Measurements from ENCODE around the gene TMC5.
"Not testable (repeated sequence)": the region's sequence is repeated elsewhere in the genome, so short reads cannot be mapped to it uniquely, and the experiment has no call there.

The TMC5 gene

DNA sequence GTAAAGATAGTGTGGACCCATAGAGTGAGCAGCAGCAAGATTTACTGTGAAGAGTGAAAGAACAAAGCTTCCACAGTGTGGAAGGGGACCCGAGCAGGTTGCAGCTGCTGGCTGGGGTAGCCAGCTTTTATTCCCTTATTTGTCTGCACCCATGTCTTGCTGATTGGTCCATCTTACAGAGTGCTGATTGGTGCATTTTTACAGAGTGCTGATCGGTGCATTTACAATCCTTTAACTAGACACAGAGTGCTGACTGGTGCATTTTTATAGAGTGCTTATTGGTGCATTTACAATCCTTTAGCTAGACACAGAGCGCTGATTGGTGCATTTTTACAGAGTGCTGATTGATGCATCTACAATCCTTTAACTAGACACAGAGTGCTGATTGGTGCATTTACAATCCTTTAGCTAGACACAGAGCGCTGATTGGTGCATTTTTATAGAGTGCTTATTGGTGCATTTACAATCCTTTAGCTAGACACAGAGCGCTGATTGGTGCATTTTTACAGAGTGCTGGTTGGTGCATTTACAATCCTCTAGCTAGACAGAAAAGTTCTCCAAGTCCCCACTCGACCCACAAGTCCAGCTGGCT is 26.4 kb upstream of the TMC5 start:
- not testable (repeated sequence) for H3K4me3 Mint-ChIP-seq; H3K27ac Mint-ChIP-seq; H3K36me3 Mint-ChIP-seq (ENCODE audit: low read depth); H3K4me1 Mint-ChIP-seq (ENCODE audit: low read depth); H3K9me3 Mint-ChIP-seq
- peaks cover 19% of the 10 kb centered on the region for H3K27me3 Mint-ChIP-seq

DNA sequence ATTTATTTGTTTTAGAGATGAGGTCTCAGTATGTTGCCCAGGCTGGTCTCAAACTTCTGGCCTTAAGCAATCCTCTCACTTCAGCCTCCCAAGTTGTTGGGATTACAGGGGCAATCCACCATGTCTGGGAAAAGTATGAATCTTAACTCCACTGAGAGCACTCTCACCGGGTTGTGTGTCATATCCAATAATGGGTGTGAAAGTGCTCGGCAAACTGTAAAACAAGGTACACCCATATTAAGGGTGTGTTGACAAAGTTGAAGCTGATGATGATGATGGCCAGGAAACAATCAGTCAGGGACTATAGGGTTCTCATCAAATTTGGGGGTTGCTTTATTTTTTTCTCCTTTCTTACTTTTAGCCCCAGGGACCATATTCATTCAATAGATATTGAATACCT is 25.3 kb upstream of the TMC5 start:
- no peaks in the 10 kb centered on the region for H3K36me3 Mint-ChIP-seq (ENCODE audit: low read depth)
- no peak overlapping the region for H3K27ac Mint-ChIP-seq
- H3K27me3 Mint-ChIP-seq: peaks cover 23% of the 10 kb centered on the region
- H3K4me1 Mint-ChIP-seq (ENCODE audit: low read depth): no peaks in the 10 kb centered on the region
- H3K4me3 Mint-ChIP-seq: no peak overlapping the region
- H3K9me3 Mint-ChIP-seq: no peaks in the 10 kb centered on the region

DNA sequence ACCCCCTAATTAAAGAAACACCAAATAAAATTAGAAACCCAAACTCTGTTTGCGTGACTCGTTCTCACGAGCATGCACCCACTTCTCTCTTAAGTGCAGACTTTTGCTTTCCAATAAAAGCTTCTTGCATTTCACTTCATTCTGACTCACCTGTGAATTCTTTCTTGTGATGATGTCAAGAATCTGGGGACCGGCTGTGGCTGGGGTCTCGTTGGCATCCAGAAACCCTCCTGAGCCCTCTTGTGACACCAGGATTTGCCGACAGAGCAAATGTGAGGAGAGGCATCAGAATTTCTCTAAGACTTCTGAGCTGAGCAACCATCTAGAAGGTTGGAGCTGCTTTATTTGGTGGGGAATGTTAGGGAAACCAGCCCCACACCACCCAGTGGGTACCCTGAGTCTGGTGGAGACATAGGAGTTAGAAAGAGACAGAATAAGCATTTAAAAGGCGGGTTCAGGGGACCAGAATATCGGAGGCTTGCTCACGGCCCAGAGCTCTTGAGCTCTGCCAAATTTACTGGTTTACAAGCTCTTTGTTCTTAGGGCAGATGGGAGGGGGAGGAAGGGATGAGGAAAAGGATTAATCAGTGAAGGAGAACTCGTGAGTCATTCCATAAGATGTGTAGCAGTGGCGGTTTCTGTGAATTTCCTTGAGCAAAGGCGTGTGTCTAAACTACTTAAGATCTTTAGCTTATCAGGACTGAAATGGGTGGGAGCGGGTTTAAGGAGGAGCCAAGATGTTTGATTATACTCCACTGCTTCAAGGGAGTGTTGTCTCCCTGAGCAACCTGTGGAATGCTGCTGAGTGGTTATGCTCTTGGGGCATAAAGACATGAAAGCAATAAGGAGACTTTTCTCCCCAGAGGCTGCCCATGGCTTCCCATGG is 24.2 kb upstream of the TMC5 start:
- Mint-ChIP-seq H3K36me3 (ENCODE audit: low read depth) (no peaks in the 10 kb centered on the region), H3K9me3 (no peaks in the 10 kb centered on the region), H3K27ac (no peak overlapping the region), H3K4me3 (no peak overlapping the region), H3K27me3 (peaks cover 27% of the 10 kb centered on the region), H3K4me1 (ENCODE audit: low read depth) (no peaks in the 10 kb centered on the region)

DNA sequence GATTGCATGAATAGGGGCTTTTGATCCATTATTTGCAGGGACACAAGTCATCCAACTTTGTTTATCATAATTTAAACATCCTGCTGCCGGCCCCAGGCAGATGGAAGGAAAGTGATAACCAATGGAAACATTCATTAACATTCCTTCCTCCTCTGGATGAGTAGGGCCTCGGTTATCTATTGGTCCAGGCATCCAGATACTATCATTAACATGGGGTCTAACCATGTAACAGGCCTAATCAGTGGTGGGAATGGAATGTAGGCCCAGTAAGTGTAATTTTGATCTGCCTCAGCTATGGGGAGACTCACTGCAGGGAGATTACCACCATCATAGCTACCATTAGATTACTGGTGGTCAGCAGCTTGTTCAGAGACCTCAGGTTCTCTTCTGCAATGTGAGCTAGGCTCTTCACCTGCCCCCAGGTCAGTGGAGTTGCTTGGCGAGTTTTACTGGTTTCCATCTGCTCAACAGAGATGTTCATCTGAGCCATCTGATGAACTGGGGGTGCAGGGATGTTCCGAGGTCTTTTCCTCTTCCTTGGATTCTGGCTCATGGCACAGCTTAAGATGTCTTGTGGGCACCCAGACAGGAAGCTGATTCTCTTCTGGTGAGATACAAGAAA is 21.9 kb upstream of the TMC5 start:
- H3K9me3 Mint-ChIP-seq; H3K36me3 Mint-ChIP-seq (ENCODE audit: low read depth); H3K4me3 Mint-ChIP-seq; H3K27ac Mint-ChIP-seq; H3K4me1 Mint-ChIP-seq (ENCODE audit: low read depth): not testable (repeated sequence)
- peaks cover 28% of the 10 kb centered on the region for H3K27me3 Mint-ChIP-seq

- Mint-ChIP-seq H3K4me1 (ENCODE audit: low read depth) (no peaks in the 10 kb centered on the region), H3K9me3 (peaks cover 13% of the 10 kb centered on the region), H3K36me3 (ENCODE audit: low read depth) (no peaks in the 10 kb centered on the region), H3K27ac (no peak overlapping the region), H3K4me3 (no peak overlapping the region), H3K27me3 (peaks cover 28% of the 10 kb centered on the region)
Measured at GRCh38 chr16:19396555-19397011, 21.1 kb upstream of the TMC5 start.

- H3K9me3 Mint-ChIP-seq: peaks cover 17% of the 10 kb centered on the region
- H3K4me3 Mint-ChIP-seq; H3K4me1 Mint-ChIP-seq (ENCODE audit: low read depth); H3K36me3 Mint-ChIP-seq (ENCODE audit: low read depth); H3K27ac Mint-ChIP-seq: not testable (repeated sequence)
- peaks cover 22% of the 10 kb centered on the region for H3K27me3 Mint-ChIP-seq
Measured at GRCh38 chr16:19397373-19397772, 20.3 kb upstream of the TMC5 start.

DNA sequence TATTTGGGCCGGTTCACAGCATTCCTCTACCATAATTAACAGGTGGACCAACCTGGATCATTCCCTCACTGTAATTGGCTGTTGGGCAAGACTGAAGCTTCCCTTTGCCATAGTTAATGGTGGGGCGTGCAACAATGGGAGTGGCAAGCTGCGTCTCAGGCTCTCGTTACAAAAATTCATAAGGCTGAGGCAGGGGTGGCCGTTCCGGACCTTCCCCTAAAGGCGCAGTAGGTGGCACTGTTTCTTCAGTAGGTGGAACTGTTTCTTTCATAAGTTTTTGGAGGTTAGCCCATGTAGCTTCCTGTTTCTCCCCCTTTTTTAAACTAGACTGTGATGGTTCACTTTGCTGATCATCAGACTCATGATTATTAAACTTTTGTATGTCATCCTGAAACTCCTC is 17.0 kb upstream of the TMC5 start:
- Mint-ChIP-seq H3K27ac (no peak overlapping the region), H3K36me3 (ENCODE audit: low read depth) (no peaks in the 10 kb centered on the region), H3K4me3 (no peak overlapping the region), H3K27me3 (peaks cover 16% of the 10 kb centered on the region), H3K9me3 (peaks cover 17% of the 10 kb centered on the region), H3K4me1 (ENCODE audit: low read depth) (no peaks in the 10 kb centered on the region)

- Mint-ChIP-seq H3K27ac (no peak overlapping the region), H3K9me3 (peaks cover 15% of the 10 kb centered on the region), H3K4me3 (no peak overlapping the region), H3K4me1 (ENCODE audit: low read depth) (peaks cover 4% of the 10 kb centered on the region), H3K27me3 (peaks cover 34% of the 10 kb centered on the region), H3K36me3 (ENCODE audit: low read depth) (no peaks in the 10 kb centered on the region)
Measured at GRCh38 chr16:19406891-19407491, 10.7 kb upstream of the TMC5 start.

DNA sequence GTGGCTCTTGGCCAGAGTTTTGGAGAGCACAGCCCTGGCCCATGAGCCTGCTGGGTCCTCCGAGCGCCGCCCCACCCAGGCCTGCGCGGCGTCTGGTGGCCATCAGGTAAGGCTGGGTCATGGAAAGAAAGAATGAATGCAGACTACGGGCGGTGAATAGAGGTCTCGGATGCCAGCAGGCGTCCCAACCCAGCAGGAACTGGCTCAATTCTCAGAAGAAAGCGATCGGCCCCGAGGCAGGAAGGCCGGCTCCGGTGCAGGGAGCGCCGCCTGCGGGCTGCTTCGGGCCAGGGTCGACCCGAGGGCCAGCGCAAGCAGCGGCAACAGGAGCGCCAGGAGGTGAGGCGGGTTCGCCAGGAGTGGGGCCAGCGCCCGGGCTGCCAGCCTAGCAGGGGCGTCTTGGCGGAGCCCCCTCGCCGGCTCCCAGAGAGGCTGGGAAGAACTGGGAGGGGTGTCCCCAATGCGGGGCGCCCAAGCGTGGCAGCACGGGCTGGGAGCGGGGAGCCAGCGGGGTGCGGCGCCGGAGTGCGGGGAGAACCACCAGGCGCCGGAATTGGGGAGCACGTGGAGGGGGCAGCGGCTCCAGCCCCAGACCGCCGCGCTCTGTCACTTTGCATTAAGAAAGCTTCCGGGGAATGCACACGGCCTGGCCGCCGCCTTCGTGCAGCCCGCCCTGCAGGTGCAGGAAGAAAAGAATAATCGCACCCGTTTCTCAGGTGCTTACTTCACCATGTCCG is 7.1 kb upstream of the TMC5 start:
- H3K4me1 Mint-ChIP-seq (ENCODE audit: low read depth): peaks cover 4% of the 10 kb centered on the region
- no peak overlapping the region for H3K27ac Mint-ChIP-seq
- peaks cover 15% of the 10 kb centered on the region for H3K9me3 Mint-ChIP-seq
- H3K36me3 Mint-ChIP-seq (ENCODE audit: low read depth): no peaks in the 10 kb centered on the region
- peak overlapping the region; percentile 31 for H3K4me3 Mint-ChIP-seq
- H3K27me3 Mint-ChIP-seq: peaks cover 34% of the 10 kb centered on the region

DNA sequence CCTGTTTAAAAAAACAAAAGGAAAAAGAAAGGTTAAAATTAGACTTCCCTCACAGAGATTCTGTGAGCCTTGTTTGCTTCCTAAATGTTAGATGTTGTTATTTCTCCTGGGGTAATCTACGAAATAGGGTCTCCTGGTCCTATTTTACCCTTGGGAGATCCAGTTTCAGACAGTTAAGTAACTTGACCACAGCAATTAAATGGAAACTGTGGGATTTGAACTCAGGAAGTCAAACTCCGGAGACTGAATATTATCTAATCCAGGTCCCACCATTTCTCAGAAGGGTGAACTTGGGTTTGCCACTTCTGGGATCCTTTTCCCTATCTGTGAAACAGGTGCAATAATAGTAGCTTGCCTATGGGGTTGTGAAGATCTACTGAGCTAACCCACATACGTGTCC is 6.4 kb upstream of the TMC5 start:
- H3K4me3 Mint-ChIP-seq: peak overlapping the region; percentile 25
- no peak overlapping the region for H3K27ac Mint-ChIP-seq
- peaks cover 33% of the 10 kb centered on the region for H3K27me3 Mint-ChIP-seq
- peaks cover 15% of the 10 kb centered on the region for H3K9me3 Mint-ChIP-seq
- H3K4me1 Mint-ChIP-seq (ENCODE audit: low read depth): peaks cover 4% of the 10 kb centered on the region
- H3K36me3 Mint-ChIP-seq (ENCODE audit: low read depth): no peaks in the 10 kb centered on the region

GRCh38 chr16:19412055-19412454 is 5.6 kb upstream of the TMC5 start:
- H3K27ac Mint-ChIP-seq; H3K4me1 Mint-ChIP-seq (ENCODE audit: low read depth); H3K36me3 Mint-ChIP-seq (ENCODE audit: low read depth); H3K4me3 Mint-ChIP-seq: not testable (repeated sequence)
- H3K27me3 Mint-ChIP-seq: peaks cover 34% of the 10 kb centered on the region
- H3K9me3 Mint-ChIP-seq: peaks cover 10% of the 10 kb centered on the region

- Mint-ChIP-seq H3K27ac (no peak overlapping the region), H3K4me1 (ENCODE audit: low read depth) (no peaks in the 10 kb centered on the region), H3K4me3 (no peak overlapping the region), H3K9me3 (no peaks in the 10 kb centered on the region), H3K27me3 (peaks cover 22% of the 10 kb centered on the region), H3K36me3 (ENCODE audit: low read depth) (no peaks in the 10 kb centered on the region)
Measured at GRCh38 chr16:19415461-19415860, 2.2 kb upstream of the TMC5 start.

GRCh38 chr16:19415918-19416317 is 1.8 kb upstream of the TMC5 start:
- no peaks in the 10 kb centered on the region for H3K4me1 Mint-ChIP-seq (ENCODE audit: low read depth)

DNA sequence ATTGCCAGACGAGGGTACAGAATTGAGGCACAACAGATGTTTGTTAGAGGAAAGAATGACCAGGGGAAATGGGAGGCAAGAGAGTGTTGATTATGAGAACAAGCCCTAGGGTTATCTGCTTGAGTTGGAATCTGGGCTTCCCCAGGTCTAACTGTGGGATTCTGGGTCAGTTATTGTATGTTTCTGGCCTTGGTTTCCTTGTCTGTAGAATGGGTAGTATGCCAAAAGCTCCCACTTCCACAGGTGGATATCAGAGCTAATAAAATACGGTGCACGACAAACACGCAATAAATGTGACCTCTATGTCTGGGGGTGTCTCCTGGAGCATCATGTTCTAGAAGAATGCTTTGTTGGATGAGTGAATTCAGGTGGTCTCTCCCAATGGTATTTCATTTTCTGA is 517 bp downstream of the TMC5 start:
- Mint-ChIP-seq H3K4me3 (no peak overlapping the region), H3K27me3 (peaks cover 11% of the 10 kb centered on the region), H3K27ac (no peak overlapping the region), H3K36me3 (ENCODE audit: low read depth) (no peaks in the 10 kb centered on the region), H3K4me1 (ENCODE audit: low read depth) (no peaks in the 10 kb centered on the region), H3K9me3 (peaks cover 4% of the 10 kb centered on the region)

More at GRCh38 chr16:19415918-19416317, 1.8 kb upstream of the TMC5 start:
- H3K36me3 Mint-ChIP-seq (ENCODE audit: low read depth): no peaks in the 10 kb centered on the region
- H3K27ac Mint-ChIP-seq: no peak overlapping the region
- H3K4me3 Mint-ChIP-seq: no peak overlapping the region
- H3K9me3 Mint-ChIP-seq: no peaks in the 10 kb centered on the region
- H3K27me3 Mint-ChIP-seq: peaks cover 21% of the 10 kb centered on the region

Data from stimulated activated naive CD8-positive, alpha-beta T cell treated with anti-CD3 and anti-CD28 coated beads, Interleukin-15, Interleukin-2, amounts not matched to agents 100 ng/mL and 50 ng/mL, for 24 hours (primary cell).